OCI-LY3 (cell line): ENCODE results near the gene ITIH5.

Experiments used
- EZH2phosphoT487 ChIP-seq: fragments of 200-600 bp; shearing (Covaris generic); IDR thresholded peaks from 2 replicates; pipeline ENCODE4 v1.6.1; 2018; ENCODE audit warnings: antibody characterized with exemption, mixed run types, low read depth
- TF ChIP-seq, protein P1 (sequence below): fragments of 200-600, 300-600 bp; sonication (generic); IDR thresholded peaks from 2 replicates; pipeline ENCODE4 v1.5.1; 2014; ENCODE audit warnings: antibody characterized with exemption, low read length, low read depth

- TF ChIP-seq, protein P1, sequence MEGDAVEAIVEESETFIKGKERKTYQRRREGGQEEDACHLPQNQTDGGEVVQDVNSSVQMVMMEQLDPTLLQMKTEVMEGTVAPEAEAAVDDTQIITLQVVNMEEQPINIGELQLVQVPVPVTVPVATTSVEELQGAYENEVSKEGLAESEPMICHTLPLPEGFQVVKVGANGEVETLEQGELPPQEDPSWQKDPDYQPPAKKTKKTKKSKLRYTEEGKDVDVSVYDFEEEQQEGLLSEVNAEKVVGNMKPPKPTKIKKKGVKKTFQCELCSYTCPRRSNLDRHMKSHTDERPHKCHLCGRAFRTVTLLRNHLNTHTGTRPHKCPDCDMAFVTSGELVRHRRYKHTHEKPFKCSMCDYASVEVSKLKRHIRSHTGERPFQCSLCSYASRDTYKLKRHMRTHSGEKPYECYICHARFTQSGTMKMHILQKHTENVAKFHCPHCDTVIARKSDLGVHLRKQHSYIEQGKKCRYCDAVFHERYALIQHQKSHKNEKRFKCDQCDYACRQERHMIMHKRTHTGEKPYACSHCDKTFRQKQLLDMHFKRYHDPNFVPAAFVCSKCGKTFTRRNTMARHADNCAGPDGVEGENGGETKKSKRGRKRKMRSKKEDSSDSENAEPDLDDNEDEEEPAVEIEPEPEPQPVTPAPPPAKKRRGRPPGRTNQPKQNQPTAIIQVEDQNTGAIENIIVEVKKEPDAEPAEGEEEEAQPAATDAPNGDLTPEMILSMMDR: no peak
- no peak for TF ChIP-seq EZH2phosphoT487
Measured at GRCh38 chr10:7651853-7652470, 14.8 kb downstream of the ITIH5 start.
